HCEC 1CT (cell line): ENCODE data around the gene SRGN.
"Not testable (repeated sequence)": the region's sequence is repeated elsewhere in the genome, so short reads cannot be mapped to it uniquely, and the experiment has no call there.

ENCODE experiments used
- DNase-seq: peaks from one replicate; pipeline ENCODE4 v3.0.0-alpha.2; 2017

The SRGN gene

DNA sequence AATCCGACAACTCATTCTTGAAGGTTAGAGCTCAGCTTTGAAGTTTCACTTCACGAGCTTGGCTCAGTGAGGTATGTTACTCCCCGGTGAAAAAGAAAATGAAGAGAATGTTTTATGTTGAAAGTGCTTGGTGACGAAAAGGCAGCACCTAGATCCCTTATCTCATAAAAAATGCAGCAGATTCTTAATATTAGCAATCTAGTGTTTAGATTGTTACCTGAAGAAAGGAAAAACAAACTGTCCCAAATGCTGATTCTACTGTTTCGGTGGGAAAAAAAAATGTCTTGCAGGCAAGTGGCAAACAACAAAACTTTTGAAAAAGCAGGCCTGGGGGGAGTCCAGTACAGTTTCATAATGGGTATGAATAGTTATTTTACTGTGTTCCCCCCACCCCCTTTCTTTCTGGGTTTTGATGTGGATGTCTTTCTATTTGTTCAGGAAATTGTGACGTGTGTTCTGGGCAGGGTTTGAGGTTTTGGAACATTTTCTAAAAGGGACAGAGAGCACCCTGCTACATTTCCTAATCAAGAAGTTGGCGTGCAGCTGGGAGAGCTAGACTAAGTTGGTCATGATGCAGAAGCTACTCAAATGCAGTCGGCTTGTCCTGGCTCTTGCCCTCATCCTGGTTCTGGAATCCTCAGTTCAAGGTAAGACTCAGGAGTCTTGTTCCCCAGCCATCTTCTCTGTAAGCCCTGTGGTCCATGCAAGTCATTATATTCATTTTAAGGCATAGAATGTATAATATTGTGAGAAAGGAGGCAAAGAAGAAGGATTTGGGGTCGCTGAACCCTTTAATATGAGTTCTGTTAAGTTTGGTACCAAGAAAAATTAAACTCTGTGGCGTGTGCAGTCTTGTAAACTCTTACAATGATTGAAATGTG, at the start of gene SRGN:
Gene SRGN (plus strand): TSS at position 514 of the 881 bp plus-strand sequence. CDS start 55 bp downstream, at position 569.
- peak; percentile 70 for DNase-seq

DNA sequence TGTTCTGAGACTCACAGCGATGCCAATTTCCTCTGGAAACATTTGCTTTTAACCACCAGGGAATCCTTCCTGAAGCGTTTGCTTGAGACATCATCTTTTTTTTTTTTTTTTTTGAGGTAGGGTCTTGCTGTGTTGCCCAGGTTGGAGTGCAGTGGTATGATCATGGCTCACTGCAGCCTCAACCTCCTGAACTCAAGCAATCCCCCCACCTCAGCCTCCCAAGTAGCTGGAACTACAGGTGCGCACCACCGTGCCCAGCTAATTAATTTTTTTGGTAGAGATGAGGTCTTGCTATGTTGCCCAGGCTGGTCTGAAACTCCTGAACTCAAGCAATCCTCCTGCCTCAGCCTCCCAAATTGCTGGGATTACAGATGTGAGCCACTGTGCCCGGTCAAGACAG, 47.0 kb upstream of the SRGN start:
- DNase-seq, result not testable (repeated sequence)

DNA sequence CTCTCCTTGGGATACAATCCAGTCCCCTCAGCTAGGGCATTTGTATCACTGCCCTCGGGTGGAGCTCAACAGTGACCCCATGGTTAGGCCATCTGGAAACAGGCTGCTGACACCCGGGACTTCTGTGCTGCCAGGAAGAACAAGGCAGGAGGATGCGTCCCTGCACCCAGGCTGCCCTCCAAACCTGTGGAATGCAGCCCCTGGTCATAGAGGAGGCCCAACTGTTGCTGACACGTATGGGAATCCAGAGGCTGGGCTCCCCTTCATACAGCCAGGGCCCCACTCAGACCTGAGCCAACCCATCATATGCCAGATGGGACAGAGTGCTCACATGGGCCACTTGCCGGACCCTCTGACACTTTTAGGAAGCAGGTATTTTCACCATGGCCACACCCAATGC, 45.5 kb upstream of the SRGN start:
- no peak for DNase-seq

- no peak for DNase-seq
Measured at GRCh38 chr10:69042838-69043237, 45.1 kb upstream of the SRGN start.

DNA sequence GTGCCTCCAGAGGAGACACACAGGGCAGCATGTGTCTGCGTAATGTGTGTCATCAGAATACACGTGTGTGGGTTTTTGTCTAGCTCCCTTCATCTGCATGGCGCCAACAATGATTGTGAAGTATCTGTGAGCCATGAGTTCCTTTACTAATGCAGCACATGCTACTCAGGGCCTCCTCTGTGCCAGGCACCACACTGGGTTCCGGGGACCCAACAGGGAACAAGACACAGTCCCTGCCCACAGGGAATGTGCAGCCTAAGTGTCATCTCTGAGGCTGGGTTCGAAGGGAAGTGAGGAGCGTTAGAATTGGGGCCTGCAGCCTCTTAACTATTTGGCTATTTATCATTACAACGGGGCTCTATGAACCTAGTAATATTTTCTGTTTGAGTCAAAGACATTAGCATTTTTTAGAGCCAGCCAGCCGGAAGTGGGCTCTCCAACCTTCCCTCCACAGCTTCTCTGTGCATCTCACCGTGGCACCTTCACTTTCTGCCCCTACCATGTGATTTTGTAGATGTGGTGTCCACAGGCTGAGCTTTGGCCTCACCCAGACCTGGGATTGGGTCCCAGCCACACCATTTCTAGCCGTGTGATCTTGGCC, 43.9 kb upstream of the SRGN start:
- no peak for DNase-seq

- DNase-seq, result no peak
Measured at GRCh38 chr10:69044546-69044945, 43.4 kb upstream of the SRGN start.

DNA sequence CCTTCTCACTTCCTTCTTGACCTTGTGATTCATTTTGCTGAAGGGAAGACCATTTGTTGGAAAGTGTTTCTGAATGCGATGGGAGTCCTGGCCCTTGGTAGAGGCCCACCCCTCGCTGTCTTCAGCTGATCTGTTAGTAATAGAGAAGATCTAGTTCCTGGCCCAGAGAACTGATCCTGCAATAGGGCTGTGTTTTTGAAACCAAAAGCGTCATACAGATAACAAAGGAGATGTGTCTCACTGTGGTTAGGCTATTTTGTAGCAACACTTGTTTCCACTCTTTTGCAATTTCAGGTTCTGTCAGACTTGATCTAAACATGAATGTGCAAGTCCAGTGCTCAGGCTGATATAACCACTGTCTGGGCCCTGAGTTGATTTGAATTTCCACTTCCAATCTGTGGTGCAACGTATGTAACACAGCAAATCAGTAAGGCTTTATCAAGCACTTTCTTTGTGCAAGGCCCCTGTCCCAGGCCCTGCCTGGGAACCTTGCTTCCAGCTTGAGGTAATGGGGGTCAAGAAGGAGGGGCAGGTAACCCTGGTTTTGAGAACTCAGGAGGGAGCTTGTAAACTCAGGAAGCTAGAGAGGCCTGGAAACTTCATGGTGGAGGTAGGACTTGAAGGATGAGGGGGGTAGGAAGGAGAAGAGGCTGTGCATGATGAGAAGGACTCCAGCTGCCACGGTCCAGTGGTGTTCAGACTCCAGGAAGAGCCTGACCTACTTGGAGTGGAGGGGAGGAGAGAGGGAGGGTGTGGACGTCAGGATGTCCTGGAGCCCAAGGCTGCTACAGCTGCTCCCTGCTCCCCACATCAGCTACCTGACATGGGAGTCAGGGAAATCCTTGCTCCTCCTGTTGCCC, 42.2 kb upstream of the SRGN start:
- no peak for DNase-seq

DNA sequence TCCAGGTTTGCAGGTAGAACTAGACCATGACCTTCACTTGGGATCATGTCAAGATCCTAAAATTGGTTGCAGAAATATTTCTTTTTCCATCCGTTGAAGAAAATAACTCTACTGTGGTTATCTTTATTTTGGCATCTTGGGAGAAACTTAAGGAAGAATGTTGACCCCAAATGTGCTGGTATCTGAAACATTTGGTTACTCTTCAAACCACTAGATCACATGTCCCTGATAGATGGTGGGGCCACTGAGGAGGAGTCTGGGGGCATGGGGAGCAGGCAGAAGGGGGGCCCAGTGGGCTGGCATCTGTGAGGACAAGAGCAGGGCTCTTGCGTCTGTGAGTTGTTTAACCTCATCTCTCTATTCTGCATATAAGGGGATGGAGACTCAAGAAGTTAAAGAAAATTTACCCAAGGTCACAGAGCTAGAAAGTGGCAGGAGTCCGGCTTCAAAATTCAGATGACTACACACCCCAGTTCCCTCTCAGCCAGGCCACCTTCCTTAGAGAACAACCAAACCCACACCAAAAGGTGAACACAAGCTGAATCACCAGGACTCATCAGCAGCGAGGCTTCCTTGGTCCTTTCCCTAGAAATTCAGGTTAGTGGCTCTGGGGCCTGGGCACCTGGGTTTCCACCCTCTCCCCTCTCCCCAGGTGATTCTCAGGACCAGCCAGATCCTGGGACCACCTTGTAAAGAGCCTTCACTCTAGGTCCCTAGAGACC, 40.6 kb upstream of the SRGN start:
- no peak for DNase-seq

GRCh38 chr10:69048103-69048502, 39.8 kb upstream of the SRGN start:
- DNase-seq, result no peak

DNA sequence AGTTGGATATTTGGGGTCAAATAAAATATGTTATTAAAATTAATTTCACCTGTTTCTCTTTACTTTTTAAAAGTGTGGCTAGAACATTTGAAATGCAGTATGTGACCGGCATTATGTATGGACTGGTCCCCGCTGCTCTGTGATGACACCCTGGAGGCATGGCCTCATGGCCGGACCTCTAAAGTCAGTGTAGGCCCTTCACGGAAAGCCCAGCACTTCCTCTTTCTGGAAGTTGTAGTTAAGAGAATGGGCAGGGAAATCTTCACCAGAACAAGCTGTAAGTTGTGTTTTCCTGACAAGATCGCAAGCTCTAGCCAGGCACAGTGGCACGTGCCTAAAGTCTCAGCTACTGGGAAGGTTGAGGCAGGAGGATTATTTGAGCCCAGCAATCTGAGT, 38.3 kb upstream of the SRGN start:
- DNase-seq, result no peak

- DNase-seq, result peak; percentile 82
Measured at GRCh38 chr10:69051303-69051702, 36.6 kb upstream of the SRGN start.

DNA sequence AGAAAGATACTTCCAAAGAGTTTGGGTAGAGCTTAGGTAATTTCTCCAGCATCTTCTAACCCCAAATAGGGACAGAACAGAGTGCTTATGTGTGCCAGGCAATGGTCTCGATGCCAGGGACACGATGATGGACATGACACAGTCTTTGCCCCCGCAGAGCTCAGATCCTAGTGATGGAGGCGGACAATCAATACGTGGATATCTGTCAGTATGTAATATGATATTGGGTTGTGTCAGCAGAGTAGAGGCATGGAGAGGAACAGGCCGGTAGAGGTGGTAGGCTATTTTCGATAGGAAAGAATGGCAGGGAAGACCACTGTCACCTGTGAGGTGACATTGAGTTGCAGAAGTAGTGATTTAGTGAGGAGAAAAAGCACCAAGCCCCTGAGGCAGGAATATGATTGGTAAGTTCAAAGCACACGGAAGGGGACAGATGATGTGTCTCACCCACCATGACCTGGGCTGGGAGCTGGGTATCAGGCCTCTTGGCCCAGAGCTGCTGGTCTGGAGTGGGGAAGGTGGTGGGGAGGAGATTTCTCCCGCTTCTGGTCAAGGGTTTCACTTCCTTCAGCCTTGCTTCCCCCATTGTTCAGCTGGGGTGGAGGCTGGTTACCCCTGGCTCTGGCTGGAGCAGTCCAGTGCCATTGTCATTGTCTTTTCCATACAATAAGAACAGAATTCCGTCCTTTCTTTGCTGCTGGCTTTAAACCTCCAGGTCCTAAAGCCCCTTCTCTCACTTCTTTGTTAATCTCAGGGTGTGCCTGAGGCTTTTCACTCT, 36.0 kb upstream of the SRGN start:
- DNase-seq, result no peak

GRCh38 chr10:69052736-69053135, 35.2 kb upstream of the SRGN start:
- DNase-seq, result no peak

DNA sequence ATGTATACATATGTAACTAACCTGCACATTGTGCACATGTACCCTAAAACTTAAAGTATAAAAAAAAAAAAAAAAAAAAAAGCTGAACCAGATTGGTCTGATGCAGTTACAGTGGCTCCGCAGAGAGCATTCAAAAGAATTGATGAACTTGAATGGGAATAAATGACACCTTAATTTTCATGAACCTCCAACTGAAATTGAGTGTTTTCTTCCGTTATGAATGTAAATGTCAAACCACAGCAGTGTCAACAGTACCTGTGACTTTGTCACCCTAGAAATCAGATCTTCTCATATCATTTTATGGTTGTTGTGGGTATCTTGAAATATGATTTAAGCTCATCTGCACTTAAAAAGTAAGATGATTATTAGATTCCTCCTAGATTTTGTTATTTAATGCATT, 32.7 kb upstream of the SRGN start:
- DNase-seq, result no peak

GRCh38 chr10:69056129-69056528, 31.8 kb upstream of the SRGN start:
- DNase-seq, result peak; percentile 66

GRCh38 chr10:69056536-69057260, 31.2 kb upstream of the SRGN start:
- no peak for DNase-seq

DNA sequence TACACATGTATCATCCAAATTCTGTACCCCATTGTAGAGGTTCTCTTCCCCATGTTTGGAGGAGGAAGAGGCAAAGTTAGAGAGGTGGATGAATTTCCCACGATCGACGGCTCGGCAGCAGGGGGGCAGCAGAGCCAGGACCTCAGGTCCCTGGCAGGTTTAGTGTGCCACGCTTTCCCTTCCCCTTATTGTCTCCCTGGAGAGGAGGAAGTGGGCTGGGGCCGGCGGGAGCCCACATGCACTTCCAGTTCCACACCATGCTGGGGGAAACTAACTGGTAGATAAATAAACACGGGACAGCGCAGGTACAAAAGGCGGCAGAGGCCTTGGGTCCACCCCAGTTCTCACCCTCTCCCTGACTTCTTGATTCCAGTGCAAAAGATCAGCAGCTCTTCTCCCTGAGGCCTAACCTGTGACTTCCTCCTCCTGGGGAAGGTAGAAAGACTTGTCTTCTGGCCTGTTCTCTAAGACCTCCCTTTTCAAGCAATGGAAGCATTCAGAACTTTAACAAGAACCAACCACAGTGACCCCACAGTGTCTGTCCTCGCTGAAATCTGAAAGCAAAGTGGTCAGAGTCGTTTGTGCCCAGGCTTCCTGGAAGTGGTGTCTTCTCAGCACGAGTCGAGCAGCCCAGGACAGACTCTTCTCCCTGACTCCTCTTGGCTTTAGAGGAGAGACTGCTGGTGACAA, 30.5 kb upstream of the SRGN start:
- DNase-seq, result no peak

- DNase-seq, result peak; percentile 62
Measured at GRCh38 chr10:69057951-69058297, 30.0 kb upstream of the SRGN start.

DNA sequence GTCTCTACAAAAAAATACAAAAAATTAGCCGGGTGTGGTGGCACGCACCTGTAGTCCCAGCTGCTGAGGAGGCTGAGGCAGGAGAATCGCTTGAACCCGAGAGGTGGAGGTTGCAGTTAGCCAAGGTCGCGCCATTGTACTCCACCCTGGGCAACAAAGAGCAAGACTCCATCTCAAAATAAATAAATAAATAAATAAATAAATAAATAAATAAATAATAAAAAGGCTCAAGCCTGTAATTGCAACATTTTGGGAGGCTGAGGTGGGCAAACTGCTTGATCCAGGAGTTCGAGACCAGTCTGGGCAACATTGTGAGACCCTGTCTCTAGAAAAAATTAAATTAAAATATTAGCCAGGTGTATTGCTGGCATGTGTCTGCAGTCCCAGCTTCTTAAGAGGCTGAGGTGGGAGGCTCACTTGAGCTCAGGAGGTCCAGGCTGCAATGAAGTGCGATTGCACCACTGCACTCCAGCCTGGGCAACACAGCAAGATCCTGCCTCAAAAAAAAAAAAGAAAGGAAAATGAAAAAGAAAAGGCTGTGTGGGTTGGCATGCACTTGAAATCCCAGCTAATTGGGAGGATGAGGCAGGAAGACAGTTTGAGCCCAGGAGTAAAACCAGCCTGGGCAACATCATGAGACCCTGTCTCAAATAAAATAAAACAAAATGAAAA, 27.6 kb upstream of the SRGN start:
- no peak for DNase-seq
